GM23338 (cell line): ENCODE measurements around the gene GNLY. TPM values are rescaled to one million over a fixed set of nuclear protein-coding genes. Genes with fewer than 3 reads are reported as not detected.

Experiments
- ATAC-seq: fragments of 200-7000 bp; cut with Tn5 transposase; 3 replicates; pipeline ENCODE4 v1.9.1; 2020
- DNase-seq: peaks from one replicate; pipeline ENCODE4 v3.0.0-alpha.2; 2015; ENCODE audit warnings: low spot score
- H2AFZ ChIP-seq: fragments of 200-600 bp; sonication (generic); 2 replicates; pipeline ENCODE4 v1.8.0; 2016; ENCODE audit warnings: antibody characterized with exemption, mild to moderate bottlenecking, moderate library complexity
- H3F3A ChIP-seq: fragments of 200-600 bp; sonication (generic); replicated peaks from 2 replicates; pipeline ENCODE4 v1.8.0; 2017; ENCODE audit warnings: antibody characterized with exemption, mixed run types, low read depth
- H3K27ac ChIP-seq: fragments of 200-600 bp; sonication (generic); 2 replicates; pipeline ENCODE4 v1.6.1; 2016; ENCODE audit warnings: low read depth
- H3K27me3 ChIP-seq: fragments of 200-600 bp; sonication (generic); 2 replicates; pipeline ENCODE4 v1.8.0; 2016; ENCODE audit warnings: mild to moderate bottlenecking, mixed run types, moderate library complexity; ENCODE audit not compliant: insufficient read depth
- H3K36me3 ChIP-seq: fragments of 200-600 bp; sonication (generic); 2 replicates; pipeline ENCODE4 v1.8.0; 2016; ENCODE audit warnings: mild to moderate bottlenecking; ENCODE audit not compliant: insufficient read depth
- H3K4me1 ChIP-seq: fragments of 200-600 bp; sonication (generic); 2 replicates; pipeline ENCODE4 v1.8.0; 2016; ENCODE audit warnings: mild to moderate bottlenecking, moderate library complexity; ENCODE audit not compliant: insufficient read depth
- H3K4me2 ChIP-seq: fragments of 200-600 bp; sonication (generic); 2 replicates; pipeline ENCODE4 v1.7.1; 2017; ENCODE audit warnings: mixed run types
- H3K4me3 ChIP-seq: fragments of 200-600 bp; sonication (generic); 2 replicates; pipeline ENCODE4 v1.6.1; 2016; ENCODE audit warnings: mixed run types
- H3K79me2 ChIP-seq: fragments of 200-600 bp; sonication (generic); replicated peaks from 2 replicates; pipeline ENCODE4 v1.8.0; 2017; ENCODE audit warnings: mild to moderate bottlenecking; ENCODE audit not compliant: insufficient read depth
- H3K9me2 ChIP-seq: fragments of 200-600 bp; sonication (generic); 2 replicates; pipeline ENCODE4 v1.8.0; 2017; ENCODE audit not compliant: insufficient read depth
- H4K20me1 ChIP-seq: fragments of 200-600 bp; sonication (generic); replicated peaks from 2 replicates; pipeline ENCODE4 v1.8.0; 2017; ENCODE audit warnings: mild to moderate bottlenecking; ENCODE audit not compliant: insufficient read depth
- H3K27ac Mint-ChIP-seq: 2 replicates; pipeline ENCODE4 v1.8.0; 2020; ENCODE audit warnings: inconsistent platforms, mild to moderate bottlenecking, moderate library complexity, mixed read lengths
- H3K27me3 Mint-ChIP-seq: 3 replicates; pipeline ENCODE4 v1.8.0; 2022; ENCODE audit warnings: low read depth, mild to moderate bottlenecking, moderate library complexity, mixed read lengths, inconsistent platforms; ENCODE audit not compliant: insufficient read depth, poor library complexity
- H3K36me3 Mint-ChIP-seq: 3 replicates; pipeline ENCODE4 v1.8.0; 2021; ENCODE audit warnings: low read depth, mild to moderate bottlenecking, inconsistent platforms, moderate library complexity, mixed read lengths
- H3K4me1 Mint-ChIP-seq: 3 replicates; pipeline ENCODE4 v1.8.0; 2020; ENCODE audit warnings: mild to moderate bottlenecking, inconsistent platforms, mixed read lengths
- H3K4me3 Mint-ChIP-seq: 3 replicates; pipeline ENCODE4 v1.8.0; 2021; ENCODE audit warnings: moderate library complexity, mild to moderate bottlenecking, inconsistent platforms, mixed read lengths
- H3K9me3 Mint-ChIP-seq: 3 replicates; pipeline ENCODE4 v1.8.0; 2020; ENCODE audit warnings: moderate library complexity, mild to moderate bottlenecking, inconsistent platforms, mixed read lengths
- CREB1 ChIP-seq: fragments of 250-450 bp; sonication (Bioruptor Pico); IDR thresholded peaks from 2 replicates; pipeline ENCODE4 v1.5.0; 2020; ENCODE audit warnings: low read depth, mild to moderate bottlenecking, moderate library complexity
- NANOG ChIP-seq: IDR thresholded peaks from 2 replicates; pipeline ENCODE4 v1.6.1; 2016; ENCODE audit warnings: antibody characterized with exemption, borderline replicate concordance
- STAT1 ChIP-seq: IDR thresholded peaks from one replicate; pipeline ENCODE4 v1.6.1; 2016; ENCODE audit warnings: antibody characterized with exemption; ENCODE audit not compliant: unreplicated experiment
- ZNF114 ChIP-seq: fragments of 250-450 bp; sonication (Bioruptor Pico); IDR thresholded peaks from 2 replicates; pipeline ENCODE4 v1.5.0; 2020; ENCODE audit warnings: mild to moderate bottlenecking, moderate library complexity
- polyA plus RNA-seq: library from polyadenylated mRNA; unstranded; fragments of >200 nt; fragmentation: Nextera tagmentation; extraction: Ambion mirVana; gene quantifications from 2 replicates; pipeline ENCODE4 v1.2.1, GENCODE V29; 2016
- total RNA-seq: library from RNA; depleted of rRNA; stranded (reverse); fragments of >200 nt; shearing (Covaris generic); gene quantifications from 2 replicates; pipeline ENCODE4 v1.2.3, GENCODE V29; 2014
- TF ChIP-seq, protein P1 (sequence below): fragments of 250-450 bp; sonication (Bioruptor Pico); IDR thresholded peaks from 2 replicates; pipeline ENCODE4 v1.5.0; 2020; ENCODE audit warnings: mild to moderate bottlenecking, moderate library complexity

The GNLY gene
- total and polyA plus RNA-seq, 2 experiments from 2014 or later, result not detected

DNA sequence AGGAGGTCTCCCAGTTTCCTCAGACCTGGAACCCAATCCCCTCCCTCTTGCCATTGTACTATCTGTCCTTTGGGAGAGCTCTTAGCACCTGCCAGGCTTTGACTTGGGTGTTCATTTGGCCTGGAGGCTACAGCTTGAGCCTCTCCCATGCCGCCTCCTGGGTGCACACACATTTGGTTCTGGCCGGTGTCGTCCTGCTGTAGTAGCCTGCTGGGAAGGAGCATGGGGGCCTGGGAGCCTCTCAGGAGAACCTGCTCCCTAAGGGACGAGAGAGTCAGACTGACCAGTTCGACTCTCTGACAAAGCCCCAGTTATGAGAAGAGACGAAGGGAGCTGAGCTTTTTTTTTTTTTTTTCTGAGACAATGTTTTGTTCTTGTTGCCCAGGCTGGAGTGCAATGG lies 18.7 kb upstream of the GNLY start:
- no peaks in the 10 kb centered on the region for H3K9me3 Mint-ChIP-seq

More for the DNA sequence above, 18.7 kb upstream of the GNLY start:
- no peaks in the 10 kb centered on the region for H3K79me2 ChIP-seq
- H3K36me3 Mint-ChIP-seq, result no peaks in the 10 kb centered on the region
- H3F3A ChIP-seq, result no peaks in the 10 kb centered on the region
- H3K36me3 ChIP-seq, result no peaks in the 10 kb centered on the region
- ATAC-seq (no peak), DNase-seq (no peak)
- H3K4me2 ChIP-seq, result no peak overlapping the region
- no peaks in the 10 kb centered on the region for H3K9me2 ChIP-seq
- no peak overlapping the region for H3K27ac Mint-ChIP-seq
- no peaks in the 10 kb centered on the region for H4K20me1 ChIP-seq
- no peak overlapping the region for H3K4me3 Mint-ChIP-seq
- H3K4me1 Mint-ChIP-seq, result peaks cover 23% of the 10 kb centered on the region
- H3K27ac ChIP-seq, result no peak overlapping the region
- H3K4me3 ChIP-seq, result no peak overlapping the region
- no peak for TF ChIP-seq CREB1 (CRISPR knock-in tag)
- TF ChIP-seq ZNF114, result no peak
- TF ChIP-seq, protein P1, sequence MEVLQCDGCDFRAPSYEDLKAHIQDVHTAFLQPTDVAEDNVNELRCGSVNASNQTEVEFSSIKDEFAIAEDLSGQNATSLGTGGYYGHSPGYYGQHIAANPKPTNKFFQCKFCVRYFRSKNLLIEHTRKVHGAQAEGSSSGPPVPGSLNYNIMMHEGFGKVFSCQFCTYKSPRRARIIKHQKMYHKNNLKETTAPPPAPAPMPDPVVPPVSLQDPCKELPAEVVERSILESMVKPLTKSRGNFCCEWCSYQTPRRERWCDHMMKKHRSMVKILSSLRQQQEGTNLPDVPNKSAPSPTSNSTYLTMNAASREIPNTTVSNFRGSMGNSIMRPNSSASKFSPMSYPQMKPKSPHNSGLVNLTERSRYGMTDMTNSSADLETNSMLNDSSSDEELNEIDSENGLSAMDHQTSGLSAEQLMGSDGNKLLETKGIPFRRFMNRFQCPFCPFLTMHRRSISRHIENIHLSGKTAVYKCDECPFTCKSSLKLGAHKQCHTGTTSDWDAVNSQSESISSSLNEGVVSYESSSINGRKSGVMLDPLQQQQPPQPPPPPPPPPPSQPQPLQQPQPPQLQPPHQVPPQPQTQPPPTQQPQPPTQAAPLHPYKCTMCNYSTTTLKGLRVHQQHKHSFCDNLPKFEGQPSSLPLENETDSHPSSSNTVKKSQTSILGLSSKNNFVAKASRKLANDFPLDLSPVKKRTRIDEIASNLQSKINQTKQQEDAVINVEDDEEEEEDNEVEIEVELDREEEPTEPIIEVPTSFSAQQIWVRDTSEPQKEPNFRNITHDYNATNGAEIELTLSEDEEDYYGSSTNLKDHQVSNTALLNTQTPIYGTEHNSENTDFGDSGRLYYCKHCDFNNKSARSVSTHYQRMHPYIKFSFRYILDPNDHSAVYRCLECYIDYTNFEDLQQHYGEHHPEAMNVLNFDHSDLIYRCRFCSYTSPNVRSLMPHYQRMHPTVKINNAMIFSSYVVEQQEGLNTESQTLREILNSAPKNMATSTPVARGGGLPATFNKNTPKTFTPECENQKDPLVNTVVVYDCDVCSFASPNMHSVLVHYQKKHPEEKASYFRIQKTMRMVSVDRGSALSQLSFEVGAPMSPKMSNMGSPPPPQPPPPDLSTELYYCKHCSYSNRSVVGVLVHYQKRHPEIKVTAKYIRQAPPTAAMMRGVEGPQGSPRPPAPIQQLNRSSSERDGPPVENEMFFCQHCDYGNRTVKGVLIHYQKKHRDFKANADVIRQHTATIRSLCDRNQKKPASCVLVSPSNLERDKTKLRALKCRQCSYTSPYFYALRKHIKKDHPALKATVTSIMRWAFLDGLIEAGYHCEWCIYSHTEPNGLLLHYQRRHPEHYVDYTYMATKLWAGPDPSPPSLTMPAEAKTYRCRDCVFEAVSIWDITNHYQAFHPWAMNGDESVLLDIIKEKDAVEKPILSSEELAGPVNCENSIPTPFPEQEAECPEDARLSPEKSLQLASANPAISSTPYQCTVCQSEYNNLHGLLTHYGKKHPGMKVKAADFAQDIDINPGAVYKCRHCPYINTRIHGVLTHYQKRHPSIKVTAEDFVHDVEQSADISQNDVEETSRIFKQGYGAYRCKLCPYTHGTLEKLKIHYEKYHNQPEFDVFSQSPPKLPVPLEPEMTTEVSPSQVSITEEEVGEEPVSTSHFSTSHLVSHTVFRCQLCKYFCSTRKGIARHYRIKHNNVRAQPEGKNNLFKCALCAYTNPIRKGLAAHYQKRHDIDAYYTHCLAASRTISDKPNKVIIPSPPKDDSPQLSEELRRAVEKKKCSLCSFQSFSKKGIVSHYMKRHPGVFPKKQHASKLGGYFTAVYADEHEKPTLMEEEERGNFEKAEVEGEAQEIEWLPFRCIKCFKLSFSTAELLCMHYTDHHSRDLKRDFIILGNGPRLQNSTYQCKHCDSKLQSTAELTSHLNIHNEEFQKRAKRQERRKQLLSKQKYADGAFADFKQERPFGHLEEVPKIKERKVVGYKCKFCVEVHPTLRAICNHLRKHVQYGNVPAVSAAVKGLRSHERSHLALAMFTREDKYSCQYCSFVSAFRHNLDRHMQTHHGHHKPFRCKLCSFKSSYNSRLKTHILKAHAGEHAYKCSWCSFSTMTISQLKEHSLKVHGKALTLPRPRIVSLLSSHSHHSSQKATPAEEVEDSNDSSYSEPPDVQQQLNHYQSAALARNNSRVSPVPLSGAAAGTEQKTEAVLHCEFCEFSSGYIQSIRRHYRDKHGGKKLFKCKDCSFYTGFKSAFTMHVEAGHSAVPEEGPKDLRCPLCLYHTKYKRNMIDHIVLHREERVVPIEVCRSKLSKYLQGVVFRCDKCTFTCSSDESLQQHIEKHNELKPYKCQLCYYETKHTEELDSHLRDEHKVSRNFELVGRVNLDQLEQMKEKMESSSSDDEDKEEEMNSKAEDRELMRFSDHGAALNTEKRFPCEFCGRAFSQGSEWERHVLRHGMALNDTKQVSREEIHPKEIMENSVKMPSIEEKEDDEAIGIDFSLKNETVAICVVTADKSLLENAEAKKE (CRISPR knock-in tag), result no peak
- TF ChIP-seq STAT1, result no peak
- no peak for TF ChIP-seq NANOG
- H2AFZ ChIP-seq, result no peak overlapping the region
- H3K27me3 Mint-ChIP-seq, result peaks cover 6% of the 10 kb centered on the region
- H3K4me1 ChIP-seq, result peaks cover 8% of the 10 kb centered on the region
- no peaks in the 10 kb centered on the region for H3K27me3 ChIP-seq
